Stimulated activated CD4-positive, alpha-beta T cell treated with anti-CD3 and anti-CD28 coated beads, Interleukin-1b, Interleukin-23, amount 100 ng/mL, for 24 hours (primary cell): ENCODE data around the gene LMNB1.
"Not testable (repeated sequence)": the region's sequence is repeated elsewhere in the genome, so short reads cannot be mapped to it uniquely, and the experiment has no call there.

Source experiments
- DNase-seq, 4 experiments: peaks; one replicate each; pipeline ENCODE4 v3.0.0-alpha.2; 2020; ENCODE audit warnings: low read depth in 4 of 4, low spot score in 1 of 4

Gene LMNB1

GRCh38 chr5:126853541-126854307, 76.8 kb downstream of the LMNB1 start:
- DNase-seq: not testable (repeated sequence)

GRCh38 chr5:126854526-126855110, 77.7 kb downstream of the LMNB1 start:
- DNase-seq: no peak

- DNase-seq: no peak
These were observed 78.3 kb downstream of the LMNB1 start for GRCh38 chr5:126855266-126855665.

- no peak for DNase-seq
These were observed 80.8 kb downstream of the LMNB1 start for GRCh38 chr5:126857472-126858410.

- no peak for DNase-seq
These were observed 81.5 kb downstream of the LMNB1 start for GRCh38 chr5:126858441-126858840.

- no peak for DNase-seq
These were observed 86.5 kb downstream of the LMNB1 start for GRCh38 chr5:126863402-126863801.

GRCh38 chr5:126864042-126864688, 87.2 kb downstream of the LMNB1 start:
- DNase-seq: no peak

GRCh38 chr5:126865299-126865698, 88.4 kb downstream of the LMNB1 start:
- no peak for DNase-seq

- no peak for DNase-seq
These were observed 90.1 kb downstream of the LMNB1 start for GRCh38 chr5:126866851-126867636.

GRCh38 chr5:126868338-126869004, 91.5 kb downstream of the LMNB1 start:
- DNase-seq: no peak

GRCh38 chr5:126869005-126869451, 92.1 kb downstream of the LMNB1 start:
- DNase-seq: peak in 1 of 4 experiments; percentile 19

GRCh38 chr5:126871441-126871840, 94.5 kb downstream of the LMNB1 start:
- no peak for DNase-seq

- no peak for DNase-seq
These were observed 95.8 kb downstream of the LMNB1 start for GRCh38 chr5:126872561-126873354.

GRCh38 chr5:126875303-126875785, 98.4 kb downstream of the LMNB1 start:
- no peak for DNase-seq

- DNase-seq: no peak
These were observed 100.7 kb downstream of the LMNB1 start for GRCh38 chr5:126877602-126878001.

GRCh38 chr5:126878085-126878484, 101.1 kb downstream of the LMNB1 start:
- no peak for DNase-seq

- no peak for DNase-seq
These were observed 101.7 kb downstream of the LMNB1 start for GRCh38 chr5:126878634-126879033.

- DNase-seq: no peak
These were observed 105.1 kb downstream of the LMNB1 start for GRCh38 chr5:126881821-126882600.
